GM19023 (cell line): Measurements from ENCODE around the gene VPS33B.

ENCODE experiments used
- ATAC-seq: cut with Tn5 transposase; IDR thresholded peaks from one replicate; pipeline ENCODE4 v1.9.1; 2021; ENCODE audit warnings: mild to moderate bottlenecking, moderate library complexity; ENCODE audit not compliant: unreplicated experiment

Gene VPS33B

DNA sequence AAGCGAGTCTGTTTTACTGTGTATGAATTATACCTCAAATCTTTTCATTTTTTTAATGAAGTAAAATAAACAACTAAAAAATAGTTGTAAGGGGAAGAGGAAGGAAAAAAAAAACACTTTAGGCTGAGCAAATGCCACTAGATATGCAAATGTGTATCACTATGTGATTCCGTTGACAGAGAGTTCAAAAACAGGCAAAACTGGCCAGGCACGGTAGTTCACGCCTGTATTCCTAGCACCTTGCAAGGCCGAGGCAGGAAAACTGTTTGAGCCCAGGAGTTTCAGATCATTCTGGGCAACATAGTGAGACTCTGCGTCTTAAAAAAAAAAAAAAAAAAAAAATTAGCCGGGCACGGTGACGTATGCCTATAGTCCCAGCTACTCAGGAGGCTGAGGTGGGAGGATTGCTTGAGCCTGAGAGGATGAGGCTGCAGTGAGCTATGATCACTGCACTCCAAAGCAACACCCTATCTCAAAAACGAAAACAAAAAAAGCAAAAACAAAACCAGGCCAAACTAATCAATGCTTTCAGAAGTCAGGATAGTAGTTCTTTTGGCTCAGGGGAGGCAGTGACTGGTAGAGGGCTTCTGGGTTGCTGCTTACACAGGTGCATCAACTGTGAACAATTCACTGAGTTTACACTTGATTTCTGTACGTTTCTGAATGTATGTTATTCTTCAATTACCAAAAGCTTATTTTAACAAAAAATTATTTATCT, 35.4 kb downstream of the VPS33B start:
- no peak for ATAC-seq

DNA sequence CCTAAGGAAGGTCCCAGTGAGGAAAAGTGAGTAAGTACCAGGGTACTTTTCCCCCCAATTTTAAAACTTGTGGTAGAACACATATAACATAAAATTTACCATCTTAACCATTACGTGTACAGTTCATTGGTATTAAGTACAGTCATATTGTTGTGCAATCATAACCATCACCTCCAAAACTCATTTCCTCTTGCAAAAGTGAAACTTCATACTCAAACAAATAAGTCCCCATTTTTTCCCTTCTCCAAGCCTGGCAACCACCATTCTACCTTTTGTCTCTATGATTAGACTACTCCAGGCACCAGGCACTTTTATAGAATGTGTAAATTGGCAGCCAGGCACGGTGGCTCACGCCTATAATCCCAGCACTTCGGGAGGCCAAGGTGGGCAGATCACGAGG, 40.3 kb downstream of the VPS33B start:
- ATAC-seq: no peak

DNA sequence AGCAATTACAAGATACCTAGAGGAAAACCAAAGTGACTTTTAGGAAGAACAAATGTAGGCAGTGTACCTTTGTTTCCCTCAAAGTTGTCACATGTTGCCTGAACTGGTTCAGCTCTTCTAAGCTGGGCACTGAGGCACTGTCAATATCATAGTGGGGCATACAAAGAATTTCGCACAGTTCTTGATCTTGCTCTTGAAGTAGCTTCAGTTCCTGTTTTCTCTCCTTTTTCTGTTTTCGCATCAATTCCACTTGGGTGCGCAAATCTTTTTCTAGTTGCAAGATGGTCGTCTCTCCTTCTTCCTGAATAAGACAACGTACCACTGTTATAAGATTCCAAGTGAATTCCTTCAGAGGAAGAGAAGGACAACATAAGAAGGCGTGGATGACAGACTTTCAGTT, 40.7 kb downstream of the VPS33B start:
- ATAC-seq: peak; percentile 77

DNA sequence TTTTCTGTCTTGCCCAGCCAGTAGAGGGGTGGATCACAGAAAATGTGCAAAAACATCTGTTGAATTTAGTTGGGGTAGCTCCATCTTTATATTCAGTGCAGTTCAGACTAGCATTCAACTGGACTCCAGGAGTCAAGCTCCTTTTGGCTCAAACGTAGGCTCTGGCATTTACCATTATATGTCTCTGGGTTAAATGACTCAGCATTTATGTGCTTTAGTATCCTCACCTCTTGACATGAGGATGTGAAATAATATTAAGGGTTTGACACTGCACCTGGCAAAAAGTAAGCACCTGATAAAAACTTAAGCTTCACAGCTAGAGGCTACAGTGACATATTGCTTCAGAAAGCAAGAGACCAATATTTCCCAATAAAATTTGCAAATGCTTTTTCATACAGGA, 42.8 kb downstream of the VPS33B start:
- no peak for ATAC-seq

DNA sequence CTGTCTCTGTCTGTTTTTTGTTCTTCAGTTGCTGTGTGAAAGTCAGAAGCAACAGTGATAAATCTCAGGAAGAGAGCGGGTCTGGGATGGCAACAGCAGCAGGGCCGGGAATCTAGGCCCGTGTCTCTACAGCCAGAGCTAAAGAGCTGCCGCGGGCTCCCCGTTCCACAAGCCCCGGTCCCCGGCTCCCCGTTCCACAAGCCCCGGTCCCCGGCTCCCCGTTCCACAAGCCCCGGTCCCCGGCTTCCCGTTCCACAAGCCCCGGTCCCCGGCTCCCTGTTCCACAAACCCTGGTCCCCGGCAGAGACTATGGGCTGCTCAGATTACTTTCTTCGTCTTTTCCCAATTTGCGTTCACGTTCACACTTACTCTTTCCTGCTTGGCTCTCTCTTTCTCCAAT, 48.2 kb downstream of the VPS33B start:
- no peak for ATAC-seq

- ATAC-seq: no peak
Observed at GRCh38 chr15:90972133-90972532, 50.3 kb downstream of the VPS33B start.

GRCh38 chr15:90970274-90970673, 52.1 kb downstream of the VPS33B start:
- ATAC-seq: no peak

DNA sequence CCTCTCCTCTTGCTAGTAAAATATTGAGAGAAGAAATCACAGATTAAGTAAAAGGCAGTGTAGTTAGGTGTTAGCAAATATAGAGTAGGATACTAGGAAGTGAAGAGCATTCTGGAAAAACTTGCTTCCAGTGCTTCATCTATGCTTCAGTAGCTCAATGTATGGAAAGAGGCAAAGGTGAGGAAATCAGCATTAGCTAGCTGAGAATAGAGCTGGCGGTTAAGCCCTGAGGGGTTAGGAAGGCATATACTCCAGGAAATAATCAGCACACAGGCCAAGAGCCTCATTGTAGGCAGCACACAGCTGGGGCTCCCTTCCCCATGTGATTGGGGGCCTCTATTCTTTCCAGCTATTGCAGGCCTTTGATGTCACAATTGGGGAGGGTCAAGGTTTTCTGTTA, 54.0 kb downstream of the VPS33B start:
- ATAC-seq: no peak

- no peak for ATAC-seq
Observed at GRCh38 chr15:90967206-90967605, 55.2 kb downstream of the VPS33B start.

DNA sequence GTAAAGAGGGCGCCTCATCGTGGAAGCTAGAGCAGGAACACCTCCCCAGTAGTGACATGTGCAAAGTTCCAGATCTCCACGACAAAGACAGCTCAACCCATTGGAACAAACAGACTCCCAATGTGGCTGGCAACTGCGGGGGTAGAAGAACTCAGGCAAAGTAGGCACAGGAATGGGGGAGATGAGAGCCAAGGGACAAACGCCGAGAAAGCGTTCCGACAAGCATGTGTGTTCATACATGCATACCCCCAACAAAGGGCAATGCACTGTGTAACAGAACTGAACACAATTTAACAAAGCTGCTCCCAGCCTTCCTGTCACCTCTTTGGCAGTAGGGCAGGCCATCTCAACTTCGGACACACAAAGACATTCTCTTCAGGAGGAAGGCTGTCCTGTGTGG, 56.1 kb downstream of the VPS33B start:
- ATAC-seq: no peak

DNA sequence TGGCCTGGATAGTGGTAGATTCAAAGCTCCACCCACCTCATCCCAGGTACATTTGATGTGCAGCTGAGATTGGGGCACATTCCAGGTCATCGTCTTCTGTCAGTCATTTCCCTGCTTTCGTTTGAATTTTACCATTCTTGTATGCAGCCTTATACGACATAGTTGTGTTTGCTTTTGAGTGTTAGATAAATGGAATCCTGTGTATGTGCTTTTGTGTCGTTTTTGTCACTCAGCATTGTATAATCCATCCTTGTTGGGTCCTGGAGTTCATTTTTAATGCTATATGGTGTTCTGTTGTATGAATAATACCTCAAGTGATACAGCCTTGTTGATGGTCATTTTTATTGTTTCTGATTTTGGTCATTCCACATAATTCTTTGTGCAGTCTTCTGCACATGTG, 60.4 kb downstream of the VPS33B start:
- no peak for ATAC-seq

- ATAC-seq: no peak
Observed at GRCh38 chr15:90960298-90961091, 61.9 kb downstream of the VPS33B start.

DNA sequence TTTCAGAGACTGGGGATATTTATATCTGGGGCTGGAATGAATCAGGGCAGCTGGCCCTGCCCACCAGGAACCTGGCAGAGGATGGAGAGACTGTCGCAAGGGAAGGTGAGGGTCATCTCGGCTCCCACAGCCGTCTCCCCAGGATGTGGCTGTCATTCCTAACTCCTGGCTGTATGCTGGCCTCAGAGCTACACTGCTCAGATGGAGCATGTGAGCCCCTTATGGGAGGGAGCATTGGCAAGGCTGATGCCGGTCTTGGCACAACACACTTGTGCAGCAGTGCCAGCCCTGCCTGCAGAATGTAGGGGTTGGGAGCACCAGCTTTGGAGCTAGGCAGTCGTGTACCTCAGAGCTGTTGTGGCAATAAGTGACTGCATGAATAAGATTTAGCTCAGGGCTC, 62.5 kb downstream of the VPS33B start:
- no peak for ATAC-seq

GRCh38 chr15:90959028-90959595, 63.3 kb downstream of the VPS33B start:
- no peak for ATAC-seq

GRCh38 chr15:90957791-90958190, 64.6 kb downstream of the VPS33B start:
- no peak for ATAC-seq

DNA sequence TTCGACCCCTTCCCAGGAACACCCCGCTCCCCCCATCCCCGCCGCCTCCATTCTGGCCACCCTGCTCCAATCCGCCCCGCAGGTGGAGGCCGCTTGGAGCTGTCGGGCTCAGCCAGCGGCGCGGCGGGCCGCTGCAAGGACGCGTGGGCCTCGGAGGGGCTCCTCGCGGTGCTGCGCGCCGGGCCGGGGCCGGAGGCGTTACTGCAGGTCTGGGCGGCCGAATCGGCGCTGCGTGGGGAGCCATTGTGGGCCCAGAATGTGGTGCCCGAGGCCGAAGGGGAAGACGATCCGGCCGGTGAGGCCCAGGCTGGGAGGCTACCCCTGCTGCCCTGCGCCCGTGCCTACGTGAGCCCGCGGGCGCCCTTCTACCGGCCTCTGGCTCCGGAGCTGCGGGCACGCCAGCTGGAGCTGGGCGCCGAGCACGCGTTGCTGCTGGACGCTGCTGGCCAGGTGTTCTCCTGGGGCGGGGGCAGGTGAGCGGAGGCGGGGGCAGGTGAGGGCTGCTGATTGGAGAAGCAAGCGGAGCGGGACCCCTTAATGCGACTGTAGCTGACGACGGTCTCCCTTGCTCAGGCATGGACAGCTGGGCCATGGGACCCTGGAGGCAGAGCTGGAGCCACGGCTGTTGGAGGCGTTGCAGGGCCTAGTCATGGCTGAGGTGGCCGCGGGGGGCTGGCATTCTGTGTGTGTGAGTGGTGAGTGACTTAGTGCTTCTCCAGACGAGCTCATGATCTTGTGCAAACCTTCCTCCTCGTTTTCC, 65.2 kb downstream of the VPS33B start:
- ATAC-seq: no peak

- ATAC-seq: no peak
Observed at GRCh38 chr15:90956274-90957030, 65.9 kb downstream of the VPS33B start.

- ATAC-seq: no peak
Observed at GRCh38 chr15:90955624-90956273, 66.6 kb downstream of the VPS33B start.

DNA sequence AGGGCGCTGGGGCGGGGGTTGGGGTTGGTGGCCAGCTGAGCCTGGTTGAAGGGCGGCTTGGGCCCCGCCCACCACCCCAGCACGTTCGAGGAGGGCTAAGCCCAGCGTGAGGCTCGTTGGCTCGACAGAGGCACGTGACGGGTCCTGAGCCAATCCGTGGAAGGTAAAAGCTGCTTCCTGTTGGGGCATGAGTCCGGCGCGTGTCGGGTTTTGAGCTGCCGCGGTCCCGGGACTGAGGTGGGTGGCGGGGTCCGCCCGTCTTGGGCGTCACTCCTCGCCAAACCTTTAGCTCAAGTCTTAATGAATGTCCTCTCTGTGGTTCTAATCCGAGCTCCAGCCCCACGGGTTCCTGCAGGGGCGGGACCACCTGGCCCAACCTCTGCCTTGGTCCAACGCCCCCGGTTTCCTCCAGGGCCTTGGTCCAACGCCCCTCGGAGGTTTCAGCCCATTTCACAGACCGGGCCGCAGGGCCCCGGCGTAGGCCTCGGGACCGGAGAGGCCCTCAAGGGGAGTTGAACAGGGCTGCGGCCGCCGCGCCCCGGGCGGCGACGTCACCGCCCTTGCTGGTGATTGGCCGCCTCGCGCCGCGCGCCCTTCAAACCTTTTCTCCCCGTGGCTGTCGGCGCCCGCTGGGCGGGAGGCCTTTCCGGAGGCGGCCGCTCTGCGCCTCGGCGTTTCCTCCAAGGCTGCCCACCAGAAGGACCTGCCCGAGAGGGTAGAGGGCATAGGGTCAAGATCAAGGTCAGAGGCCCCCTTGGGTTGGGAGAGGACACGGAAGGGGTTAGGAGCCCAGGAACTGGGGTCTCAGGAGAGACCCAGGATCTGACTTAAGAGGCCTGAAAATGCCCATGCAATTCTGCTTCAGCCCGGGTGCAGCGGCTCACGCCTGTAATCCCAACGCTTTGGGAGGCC, 67.4 kb downstream of the VPS33B start, which contains the start of gene RCCD1:
Gene RCCD1, plus strand, starts transcription at position 173 of the 912 bp plus-strand sequence. CDS start 1,851 bp downstream, outside the sequence.
- peak; percentile 93 for ATAC-seq
